Bronchial epithelial cell (primary cell): ENCODE data around the gene GSPT2. TPM values are rescaled to one million over a fixed set of nuclear protein-coding genes. Genes with fewer than 3 reads are reported as not detected.
"Not testable (repeated sequence)": the region's sequence is repeated elsewhere in the genome, so short reads cannot be mapped to it uniquely, and the experiment has no call there.

Source experiments
- DNase-seq: peaks from one replicate; pipeline ENCODE4 v3.0.0-alpha.2; 2010; ENCODE audit warnings: low read depth
- FAIRE-seq: peaks from 2 replicates; lab custom pipeline; 2011; peaks lifted over from hg19 to GRCh38; lab: Jason Lieb, UNC
- H3K27me3 ChIP-seq: 2 replicates; pipeline ENCODE4 v1.5.1; 2011; ENCODE audit warnings: low read length; ENCODE audit not compliant: control insufficient read depth, insufficient read depth
- H3K36me3 ChIP-seq: 2 replicates; pipeline ENCODE4 v1.5.1; 2011; ENCODE audit warnings: low read length; ENCODE audit not compliant: control insufficient read depth, insufficient read depth
- H3K4me3 ChIP-seq: 2 replicates; pipeline ENCODE4 v1.5.1; 2011; ENCODE audit warnings: mild to moderate bottlenecking, low read depth, low read length, control low read depth
- total RNA-seq: library from RNA; depleted of rRNA; stranded (reverse); fragments of >200 nt; gene quantifications from 2 replicates; pipeline ENCODE4 v1.2.1, GENCODE V29; 2014
- TF ChIP-seq, protein P1 (sequence below): IDR thresholded peaks from 2 replicates; pipeline ENCODE4 v1.5.1; 2011; ENCODE audit warnings: mild to moderate bottlenecking, moderate library complexity, low read length, control low read depth, inconsistent platforms; ENCODE audit not compliant: insufficient read depth, severe bottlenecking

GSPT2 gene
- 1.3 and 1.4 TPM in 2 replicates for total RNA-seq

DNA sequence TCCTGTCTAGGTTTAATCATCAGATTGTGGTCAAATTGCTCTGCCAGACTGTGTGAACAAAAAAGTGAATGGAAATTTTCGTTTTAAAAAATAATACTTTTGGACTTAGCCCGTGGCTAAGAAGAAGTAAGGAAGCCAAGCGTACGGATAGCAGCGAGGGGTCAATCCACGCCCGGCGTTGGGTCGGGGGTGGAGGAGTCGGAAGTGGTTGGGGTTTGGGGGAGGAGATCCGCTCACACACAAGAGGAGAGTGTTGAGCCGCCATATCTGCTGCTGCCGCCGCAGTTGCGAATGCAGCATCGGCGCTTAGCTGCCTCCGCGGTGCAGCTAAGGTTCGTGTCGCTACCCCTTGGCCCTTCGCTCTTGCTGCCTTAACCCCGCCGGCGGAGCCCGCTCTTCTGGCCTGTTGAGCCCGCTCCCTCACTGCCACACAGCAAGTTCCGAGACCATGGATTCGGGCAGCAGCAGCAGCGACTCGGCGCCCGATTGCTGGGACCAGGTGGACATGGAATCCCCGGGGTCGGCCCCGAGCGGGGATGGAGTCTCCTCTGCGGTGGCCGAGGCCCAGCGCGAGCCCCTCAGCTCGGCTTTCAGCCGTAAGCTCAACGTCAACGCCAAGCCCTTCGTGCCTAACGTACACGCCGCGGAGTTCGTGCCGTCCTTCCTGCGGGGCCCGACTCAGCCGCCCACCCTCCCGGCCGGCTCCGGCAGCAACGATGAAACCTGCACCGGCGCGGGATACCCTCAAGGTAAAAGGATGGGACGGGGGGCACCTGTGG lies at the start of gene GSPT2:
Gene GSPT2 (plus strand): TSS at position 264 of the 779 bp plus-strand sequence. CDS start 185 bp downstream, at position 449.
- H3K27me3 ChIP-seq: no peaks in the 10 kb centered on the region
- peak; percentile 35 for DNase-seq
- peak within 1 kb of the TSS; percentile 49 for H3K4me3 ChIP-seq
- FAIRE-seq: no peak
- TF ChIP-seq, protein P1, sequence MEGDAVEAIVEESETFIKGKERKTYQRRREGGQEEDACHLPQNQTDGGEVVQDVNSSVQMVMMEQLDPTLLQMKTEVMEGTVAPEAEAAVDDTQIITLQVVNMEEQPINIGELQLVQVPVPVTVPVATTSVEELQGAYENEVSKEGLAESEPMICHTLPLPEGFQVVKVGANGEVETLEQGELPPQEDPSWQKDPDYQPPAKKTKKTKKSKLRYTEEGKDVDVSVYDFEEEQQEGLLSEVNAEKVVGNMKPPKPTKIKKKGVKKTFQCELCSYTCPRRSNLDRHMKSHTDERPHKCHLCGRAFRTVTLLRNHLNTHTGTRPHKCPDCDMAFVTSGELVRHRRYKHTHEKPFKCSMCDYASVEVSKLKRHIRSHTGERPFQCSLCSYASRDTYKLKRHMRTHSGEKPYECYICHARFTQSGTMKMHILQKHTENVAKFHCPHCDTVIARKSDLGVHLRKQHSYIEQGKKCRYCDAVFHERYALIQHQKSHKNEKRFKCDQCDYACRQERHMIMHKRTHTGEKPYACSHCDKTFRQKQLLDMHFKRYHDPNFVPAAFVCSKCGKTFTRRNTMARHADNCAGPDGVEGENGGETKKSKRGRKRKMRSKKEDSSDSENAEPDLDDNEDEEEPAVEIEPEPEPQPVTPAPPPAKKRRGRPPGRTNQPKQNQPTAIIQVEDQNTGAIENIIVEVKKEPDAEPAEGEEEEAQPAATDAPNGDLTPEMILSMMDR: no peak
- no peaks in the 10 kb centered on the region for H3K36me3 ChIP-seq

GRCh38 chrX:51694254-51694653 lies 49.0 kb upstream of the GSPT2 start:
- DNase-seq: no peak
- FAIRE-seq: peak; percentile 58
- TF ChIP-seq, protein P1: no peak
- H3K36me3 ChIP-seq: no peaks in the 10 kb centered on the region
- no peaks in the 10 kb centered on the region for H3K27me3 ChIP-seq
- no peak overlapping the region for H3K4me3 ChIP-seq

GRCh38 chrX:51697397-51697796 lies 45.8 kb upstream of the GSPT2 start:
- H3K4me3 ChIP-seq: no peak overlapping the region
- no peaks in the 10 kb centered on the region for H3K36me3 ChIP-seq
- DNase-seq: no peak
- H3K27me3 ChIP-seq: no peaks in the 10 kb centered on the region
- TF ChIP-seq, protein P1: no peak
- FAIRE-seq: peak; percentile 28

DNA sequence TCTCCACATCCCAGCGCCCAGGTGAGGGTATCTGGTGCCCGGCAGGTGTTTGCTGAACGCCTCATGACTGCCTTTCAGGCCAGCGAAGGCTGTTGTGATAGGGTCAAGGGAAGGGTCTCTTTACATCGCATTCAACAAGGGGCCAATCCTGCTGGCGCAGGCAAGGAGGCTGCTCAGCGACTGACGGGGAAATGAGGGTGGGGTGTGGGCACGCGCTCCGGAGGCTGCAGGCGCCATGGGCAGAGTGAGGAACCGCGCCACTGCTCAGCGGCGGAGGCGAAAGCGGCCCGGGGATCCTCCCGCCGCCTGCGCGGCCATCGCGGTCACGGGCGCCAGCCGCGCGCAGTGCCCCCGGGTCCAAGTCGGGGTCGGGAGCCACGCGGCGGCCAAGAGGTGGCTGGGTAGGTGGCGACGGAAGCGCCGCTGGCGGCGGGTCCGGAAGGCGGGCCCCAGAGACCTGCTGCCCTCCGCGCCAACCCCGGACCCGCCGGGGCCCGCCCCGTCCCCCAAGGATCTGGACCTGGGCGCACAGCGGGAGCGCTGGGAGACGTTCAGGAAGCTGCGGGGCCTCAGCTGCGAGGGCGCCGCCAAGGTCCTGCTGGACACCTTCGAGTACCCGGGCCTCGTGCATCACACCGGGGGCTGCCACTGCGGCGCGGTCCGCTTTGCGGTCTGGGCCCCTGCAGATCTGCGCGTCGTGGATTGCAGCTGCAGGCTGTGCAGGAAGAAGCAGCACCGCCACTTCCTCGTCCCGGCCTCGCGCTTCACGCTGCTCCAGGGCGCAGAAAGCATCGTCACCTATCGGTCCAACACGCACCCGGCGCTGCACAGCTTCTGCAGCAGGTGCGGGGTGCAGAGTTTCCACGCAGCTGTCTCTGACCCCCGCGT lies 32.7 kb upstream of the GSPT2 start, which contains the start of gene CENPVL1:
Gene CENPVL1 (plus strand): TSS at position 236 of the 888 bp plus-strand sequence. CDS start 0 bp downstream, at position 236.
- not testable (repeated sequence) for DNase-seq, H3K27me3 ChIP-seq, FAIRE-seq

GRCh38 chrX:51712943-51713647 lies 30.1 kb upstream of the GSPT2 start:
- not testable (repeated sequence) for FAIRE-seq, H3K4me3 ChIP-seq, DNase-seq, H3K27me3 ChIP-seq, H3K36me3 ChIP-seq

More for the DNA sequence above, 32.7 kb upstream of the GSPT2 start, which contains the start of gene CENPVL1:
- H3K4me3 ChIP-seq, H3K36me3 ChIP-seq: not testable (repeated sequence)

- Histone ChIP-seq H3K27me3 (no peaks in the 10 kb centered on the region), H3K4me3 (no peak overlapping the region)
- no peak for FAIRE-seq
Observed at GRCh38 chrX:51728202-51728601, 15.0 kb upstream of the GSPT2 start.

More at GRCh38 chrX:51728202-51728601, 15.0 kb upstream of the GSPT2 start:
- TF ChIP-seq, protein P1: no peak
- H3K36me3 ChIP-seq: no peaks in the 10 kb centered on the region
- no peak for DNase-seq
